HL-60/S4 (cell line): ENCODE measurements around the gene SAA1.

Experiments
- in situ Hi-C: fragments of 300-500 bp; cut with MboI; formaldehyde crosslinking; loops from 2 replicates; pipeline ENCODE4 v1.14.3; 2022; ENCODE audit warnings: low sequenced_read_pairs

The SAA1 gene

DNA sequence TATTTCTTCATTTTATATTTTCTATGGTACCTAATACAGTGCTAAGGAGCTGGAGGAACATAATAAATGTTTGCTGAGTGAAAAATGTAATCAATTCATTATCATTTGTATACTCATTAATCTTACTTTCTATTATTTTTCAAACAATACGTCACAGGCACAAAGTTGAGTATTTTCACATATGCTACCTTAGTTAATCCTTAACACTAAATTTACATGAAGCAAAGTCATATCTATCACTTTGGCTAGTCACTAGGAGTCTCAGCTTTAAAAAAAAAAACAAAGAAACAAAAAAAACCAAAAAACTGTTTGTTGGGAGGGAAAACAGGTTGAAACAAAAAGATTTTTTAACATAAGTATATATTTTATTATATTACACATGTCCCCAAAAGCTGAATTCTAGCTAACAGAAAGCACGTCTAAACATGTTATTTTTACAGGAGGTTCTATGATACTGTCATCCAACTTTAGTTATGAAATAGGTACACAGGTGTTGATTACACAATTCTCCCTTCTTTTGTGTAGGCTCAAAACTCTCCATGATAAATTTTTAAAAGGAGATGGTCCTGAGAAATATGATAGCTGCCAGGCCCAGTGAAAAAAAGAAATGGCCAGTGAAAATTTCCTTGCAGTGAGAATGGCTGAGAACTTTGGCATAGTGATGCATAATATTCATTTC, 41.5 kb downstream of the SAA1 start:
- in situ Hi-C loops, result no loop called here

DNA sequence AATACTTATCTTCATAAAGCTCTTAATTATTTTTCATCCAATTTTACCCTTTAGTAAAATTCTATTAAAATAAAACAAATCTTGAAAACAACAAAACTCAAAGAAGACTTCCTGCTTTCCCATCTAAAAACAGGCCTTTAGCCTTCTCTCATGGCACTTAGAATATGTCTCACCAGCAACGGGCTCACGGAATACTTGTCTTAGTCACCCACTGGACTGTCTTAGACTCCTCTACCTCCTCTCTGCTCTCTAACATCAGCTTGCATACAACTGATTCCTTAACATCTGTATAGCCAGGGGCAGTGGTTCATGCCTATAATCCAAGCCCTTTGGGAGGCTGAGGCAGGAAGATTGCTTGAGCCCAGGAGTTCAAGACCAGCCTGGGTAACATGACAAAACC, 42.2 kb downstream of the SAA1 start:
- in situ Hi-C loops, result no loop called here

DNA sequence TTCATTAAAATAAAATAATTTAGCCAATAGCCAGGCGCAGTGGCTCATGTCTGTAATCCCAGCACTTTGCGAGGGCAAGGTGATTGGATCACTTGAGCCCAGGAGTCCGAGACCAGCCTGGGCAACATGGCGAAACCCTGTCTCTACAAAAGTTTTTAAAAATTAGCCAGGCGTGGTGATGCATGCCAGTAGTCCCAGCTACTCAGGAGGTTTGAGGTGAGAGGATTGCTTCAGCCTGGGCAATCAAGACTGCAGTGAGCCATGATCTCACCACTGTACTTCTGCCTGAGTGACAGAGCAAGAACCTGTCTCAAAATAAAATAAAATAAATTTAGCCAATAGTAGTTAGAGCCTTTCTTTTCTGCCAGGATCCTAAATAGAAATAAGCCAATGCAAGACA, 43.6 kb downstream of the SAA1 start:
- in situ Hi-C loops, result no loop called here

DNA sequence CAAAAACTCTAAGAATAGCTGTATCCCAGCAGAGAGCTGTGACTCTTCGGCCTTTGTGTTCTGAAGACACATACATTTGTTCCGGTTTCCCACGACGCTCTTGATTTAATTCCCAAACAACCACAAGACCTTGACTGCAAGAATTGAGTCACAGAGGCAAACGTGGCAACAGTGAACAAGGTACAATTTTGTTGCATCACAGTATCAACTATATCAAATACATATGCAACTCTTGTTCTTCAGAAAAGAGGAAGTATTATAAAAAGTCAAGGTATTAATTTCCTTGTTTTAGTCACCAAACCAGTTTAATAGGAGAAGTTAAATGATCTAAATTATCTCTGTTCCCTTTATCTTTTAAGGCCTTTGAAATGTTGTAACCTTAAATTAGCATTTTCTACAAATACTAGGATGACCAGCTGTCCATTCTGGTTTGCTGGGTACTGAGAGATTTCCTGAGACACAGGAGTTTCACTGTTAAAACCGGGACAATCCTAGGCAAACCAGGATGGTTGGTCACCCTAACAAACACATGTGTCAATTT, 44.8 kb downstream of the SAA1 start:
- in situ Hi-C loops, result no loop called here

DNA sequence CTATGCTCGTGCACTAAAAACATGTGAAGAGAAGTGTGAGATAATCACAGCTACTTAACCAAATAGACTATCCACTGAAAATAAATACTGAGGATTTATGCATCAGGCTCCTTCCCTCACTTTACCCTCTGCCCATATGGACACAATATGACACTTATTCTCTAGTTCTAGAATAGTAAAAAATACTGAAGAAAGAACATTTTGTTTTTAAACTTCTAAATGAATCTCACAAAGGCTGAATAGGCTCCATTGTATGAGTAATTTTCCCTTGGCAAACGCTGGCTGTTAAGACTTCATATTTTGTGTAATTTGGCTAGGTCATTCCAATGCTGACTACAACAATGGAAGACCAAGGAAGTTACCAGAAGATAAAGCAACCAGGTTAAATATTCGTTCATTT, 45.9 kb downstream of the SAA1 start:
- in situ Hi-C loops, result no loop called here

DNA sequence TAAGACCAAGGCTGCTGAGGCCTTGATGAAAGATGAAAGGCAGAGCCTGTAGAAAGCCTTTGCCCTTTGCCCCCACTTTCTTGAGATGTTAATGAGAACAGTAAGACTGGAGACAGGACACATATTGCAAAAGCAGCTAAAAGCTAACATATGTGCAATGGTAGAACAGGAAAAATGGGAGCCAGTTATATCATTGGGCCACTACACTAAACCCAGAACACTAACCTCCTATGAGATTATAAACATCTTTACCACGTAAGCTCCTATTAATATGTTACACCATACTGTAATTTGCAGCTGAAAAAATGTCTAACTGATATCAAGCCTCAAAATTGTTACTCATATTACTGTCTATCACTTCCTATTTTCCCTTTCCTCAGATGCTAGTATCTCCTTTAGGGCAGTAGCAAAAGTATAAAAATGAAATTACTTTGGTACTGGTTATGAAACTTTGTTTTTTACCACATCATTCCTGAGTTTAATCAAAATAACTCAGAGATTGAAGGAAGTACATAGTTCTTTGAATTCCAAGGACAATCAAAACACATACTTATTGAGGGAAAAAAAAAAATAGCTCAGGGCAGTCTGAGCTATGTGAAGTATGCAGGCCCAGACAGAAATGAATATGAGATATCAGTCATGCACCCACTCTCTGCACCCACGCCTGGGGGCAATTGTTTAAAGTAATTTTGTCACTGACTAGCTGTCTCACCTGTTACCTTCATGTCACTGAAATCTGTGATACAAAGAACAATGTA, 46.8 kb downstream of the SAA1 start:
- in situ Hi-C loops, result no loop called here

DNA sequence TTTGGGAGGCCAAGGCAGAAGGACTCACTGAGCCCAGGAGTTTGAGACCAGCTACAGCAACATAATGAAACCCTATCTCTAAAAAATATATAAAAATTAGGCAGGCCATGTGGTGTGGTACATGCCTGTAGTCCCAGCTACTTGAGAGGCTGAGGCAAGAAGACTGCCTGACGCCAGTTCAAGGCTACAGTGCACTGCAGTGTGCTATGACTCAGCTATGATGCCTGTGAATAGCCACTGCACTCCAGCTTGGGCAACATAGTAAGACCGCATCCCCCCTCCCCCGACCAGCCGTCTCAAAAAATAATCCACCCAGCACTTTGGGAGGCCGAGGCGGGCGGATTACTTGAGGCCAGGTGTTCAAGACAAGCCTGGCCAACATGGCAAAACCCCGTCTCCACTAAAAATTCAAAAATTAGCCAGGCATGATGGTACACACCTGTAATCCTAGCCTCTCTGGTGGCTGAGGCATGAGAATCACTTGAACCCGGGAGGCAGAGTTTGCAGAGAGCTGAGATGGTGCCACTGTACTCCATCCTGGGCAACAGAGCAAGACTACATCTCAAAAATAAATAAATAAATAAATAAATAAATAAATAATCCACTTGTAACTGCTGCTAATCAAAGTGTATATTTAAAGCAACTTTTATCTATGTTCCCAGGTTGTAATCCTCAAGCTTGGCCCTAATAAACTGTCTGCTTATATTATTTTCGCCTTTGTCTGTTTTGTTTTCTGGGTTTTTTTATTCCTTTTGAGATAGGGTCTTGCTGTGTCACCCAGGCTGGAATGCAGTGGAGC, 48.1 kb downstream of the SAA1 start:
- in situ Hi-C loops, result no loop called here

DNA sequence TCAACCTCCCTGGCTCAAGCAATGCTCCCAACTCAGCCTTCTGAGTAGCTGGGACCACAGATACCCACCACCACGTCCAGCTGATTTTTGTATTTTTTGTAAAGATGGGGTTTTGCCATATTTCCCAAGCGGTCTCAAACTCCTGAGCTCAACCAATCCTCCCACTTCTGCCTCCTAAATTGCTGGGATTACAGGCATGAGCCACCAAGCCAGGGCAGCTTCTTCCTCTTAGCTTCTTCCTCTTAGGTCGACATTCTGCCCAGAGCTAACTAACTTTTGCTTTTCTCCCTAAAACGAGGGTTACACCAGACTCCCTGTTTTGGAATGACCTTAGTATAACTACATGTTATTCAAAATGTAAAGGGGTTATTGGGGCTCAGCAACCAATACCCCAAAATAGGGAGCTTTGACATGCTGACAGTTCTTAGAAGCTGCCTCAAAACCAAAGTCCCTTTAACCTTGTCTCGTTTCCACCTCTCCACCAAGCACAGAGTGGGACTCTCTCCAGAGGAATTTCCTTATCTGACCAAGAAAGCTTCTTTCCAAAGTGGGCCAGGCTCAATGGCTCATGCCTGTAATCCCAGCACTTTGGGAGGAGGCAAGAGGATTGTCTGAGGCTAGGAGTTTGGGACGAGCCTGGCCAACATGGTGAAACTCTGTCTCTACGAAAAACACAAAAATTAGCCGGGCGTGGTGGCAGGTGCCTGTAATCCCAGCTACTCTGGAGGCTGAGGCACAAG, 48.9 kb downstream of the SAA1 start:
- in situ Hi-C loops, result no loop called here

DNA sequence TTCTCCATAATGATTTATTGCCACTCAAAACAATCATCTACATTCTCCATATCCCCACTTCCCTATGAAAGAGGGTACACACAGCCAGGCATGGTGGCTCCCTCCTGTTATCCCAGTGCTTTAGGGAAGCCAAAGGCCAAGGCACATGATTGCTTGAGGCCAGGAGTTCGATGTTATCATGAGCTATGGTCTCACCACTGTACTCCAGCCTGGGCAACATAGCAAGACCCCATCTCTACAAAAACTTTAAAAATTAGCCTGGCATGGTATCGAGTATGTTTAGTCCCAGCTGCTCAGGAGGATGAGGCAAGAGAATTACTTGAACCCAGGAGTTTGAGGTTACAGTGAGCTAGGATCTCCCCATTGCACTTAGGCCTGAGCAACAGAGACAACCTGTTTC, 49.8 kb downstream of the SAA1 start:
- in situ Hi-C loops, result no loop called here

DNA sequence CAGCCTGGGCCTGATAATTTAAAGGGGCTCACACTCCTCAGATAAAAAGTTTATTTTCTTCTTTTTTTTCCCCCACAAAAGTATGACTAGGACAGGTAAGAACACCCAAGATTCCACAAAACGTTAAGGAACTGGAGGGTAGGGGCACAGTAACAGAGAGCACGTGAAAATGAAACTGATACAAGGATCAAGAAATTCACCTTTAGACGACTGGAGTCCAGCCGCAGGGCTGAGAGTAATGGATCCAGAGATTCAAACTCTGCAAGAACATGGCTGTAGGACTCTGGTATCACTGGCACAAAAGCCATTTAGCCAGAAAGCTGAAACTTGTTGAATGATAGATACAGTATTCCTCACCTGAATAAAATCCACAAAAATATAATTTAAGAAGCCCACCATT, 51.5 kb downstream of the SAA1 start:
- in situ Hi-C loops, result no loop called here
